Gastrocnemius medialis (tissue), 4 donors: ENCODE results near the gene JPH2. TPM values are rescaled to one million over a fixed set of nuclear protein-coding genes. Genes with fewer than 3 reads are reported as not detected.

ENCODE experiments used
- ATAC-seq, 2 donors: fragments of 150-250 bp; one replicate each; pipeline ENCODE4 v1.9.1; 2016
- DNase-seq, 2 donors: peaks; one replicate each; pipeline ENCODE4 v3.0.0-alpha.2; 2019
- H3K27ac ChIP-seq, 4 donors: fragments of 200-600 bp; sonication (generic); 1 replicate in 1 of 4; 2 replicates in 3 of 4; pipeline ENCODE4 v1.5.1; 2016 to 2018; ENCODE audit warnings: mild to moderate bottlenecking in 2 of 4, moderate library complexity in 1 of 4
- H3K27me3 ChIP-seq, 3 donors: fragments of 200-600 bp; sonication (generic) in 2 of 3; 1 replicate in 1 of 3; 2 replicates in 2 of 3; pipeline versions ENCODE4 v1.5.1 to v1.6.0; 2016 to 2019; ENCODE audit warnings: mild to moderate bottlenecking in 1 of 3, moderate library complexity in 1 of 3
- H3K36me3 ChIP-seq, 2 donors: fragments of 200-600 bp; sonication (generic) in 1 of 2; one replicate each; pipeline ENCODE4 v1.5.1; 2017 to 2018
- H3K4me1 ChIP-seq, 2 donors: fragments of 200-600 bp; sonication (generic) in 1 of 2; one replicate each; pipeline ENCODE4 v1.5.1; 2016 to 2017; ENCODE audit warnings: mild to moderate bottlenecking in 2 of 2
- H3K4me3 ChIP-seq, 4 donors: fragments of 200-600 bp; sonication (generic) in 3 of 4; 1 replicate in 1 of 4; 2 replicates in 3 of 4; pipeline ENCODE4 v1.5.1; 2016 to 2019; ENCODE audit warnings: mild to moderate bottlenecking in 2 of 4
- H3K9me3 ChIP-seq, 3 donors: fragments of 200-600 bp; sonication (generic) in 2 of 3; 1 replicate in 1 of 3; 2 replicates in 2 of 3; pipeline ENCODE4 v1.5.1; 2016 to 2019
- CTCF ChIP-seq, 5 experiments: fragments of 450-650 bp in 3 of 5; fragments of 200-600 bp in 2 of 5; sonication (generic) in 2 of 5; IDR thresholded peaks in 4 of 5; conservative IDR thresholded peaks in 1 of 5; 1 replicate in 4 of 5; 2 replicates in 1 of 5; pipeline ENCODE4 v1.5.1; 2016 to 2019; ENCODE audit warnings: antibody characterized with exemption in 5 of 5, mild to moderate bottlenecking in 3 of 5, moderate library complexity in 3 of 5
- POLR2A ChIP-seq, 2 donors: fragments of 450-650 bp; IDR thresholded peaks; one replicate each; pipeline ENCODE4 v1.6.1; 2017; ENCODE audit warnings: antibody characterized with exemption in 2 of 2, mild to moderate bottlenecking in 2 of 2, moderate library complexity in 2 of 2
- in situ Hi-C, 4 donors: fragments of 200-750 bp; cut with MboI; loops; one replicate each; pipeline versions ENCODE4 v1.15.0 to v1.8.0; 2017; ENCODE audit warnings: low sequenced_read_pairs in 4 of 4
- intact Hi-C: fragments of 100-400 bp; cut with DNase I; formaldehyde crosslinking; loops from one replicate; pipeline ENCODE4 v1.15.1; 2023; ENCODE audit warnings: low total_unique reads
- total RNA-seq, 4 donors: library from RNA; depleted of rRNA; stranded (reverse); fragments of >200 nt; gene quantifications; one replicate each; pipeline versions ENCODE4 v1.1.0 to v1.2.3, GENCODE V29; 2016

JPH2 gene
- total RNA-seq, 4 donors from 2014 or later: 18.3 to 86.6 (median 38.0) TPM

- Histone ChIP-seq H3K4me1 (peaks cover 26 to 29% of the 10 kb centered on the region in 2 donors), H3K27ac (peak overlapping the region; percentile 24 to 74 (median 40)), H3K9me3 (no peaks in the 10 kb centered on the region), H3K4me3 (no peak overlapping the region), H3K36me3 (no peaks in the 10 kb centered on the region), H3K27me3 (no peaks in the 10 kb centered on the region)
- intact Hi-C loops (loop anchor here (2.0 kb wide), 1 partner anchor 37 kb away; no protein-coding TSS in a partner anchor), in situ Hi-C loops (loop anchor here (5.0 to 25.0 kb wide), 4 partner anchors 70 to 195 kb away; partner anchors contain the start of genes FITM2 (in 3 of the 4) and JPH2 (in 1 of the 4))
- DNase-seq (no peak), ATAC-seq (no peak)
- no peak for TF ChIP-seq POLR2A (IDR thresholded peaks at IDR 0.05)
- TF ChIP-seq CTCF (IDR thresholded peaks at IDR 0.05 in 4 of 5, conservative IDR thresholded peaks at IDR 0.05 in 1 of 5): no peak
These were observed 69.4 kb downstream of the JPH2 start for GRCh38 chr20:44117296-44118184.

- peak overlapping the region; percentile 17 to 74 (median 40) for H3K27ac ChIP-seq
- H3K27me3 ChIP-seq: no peaks in the 10 kb centered on the region
- no peaks in the 10 kb centered on the region for H3K36me3 ChIP-seq
- no peaks in the 10 kb centered on the region for H3K9me3 ChIP-seq
- H3K4me3 ChIP-seq: no peak overlapping the region
- DNase-seq (no peak), ATAC-seq (peak in 1 of 2 donors; percentile 25)
- intact Hi-C loops (loop anchor here (1.0 to 2.0 kb wide), 2 partner anchors 39 to 74 kb away; no protein-coding TSS in a partner anchor), in situ Hi-C loops (loop anchor here (5.0 to 25.0 kb wide), 4 partner anchors 71 to 196 kb away; partner anchors contain the start of genes FITM2 (in 3 of the 4) and JPH2 (in 1 of the 4))
- TF ChIP-seq CTCF (IDR thresholded peaks at IDR 0.05 in 4 of 5, conservative IDR thresholded peaks at IDR 0.05 in 1 of 5): no peak
- no peak for TF ChIP-seq POLR2A (IDR thresholded peaks at IDR 0.05)
- H3K4me1 ChIP-seq: peaks cover 13 to 15% of the 10 kb centered on the region in 2 donors
These were observed 71.0 kb downstream of the JPH2 start for GRCh38 chr20:44115762-44116644.

GRCh38 chr20:44115181-44115580 lies 71.8 kb downstream of the JPH2 start:
- Histone ChIP-seq H3K27me3 (no peaks in the 10 kb centered on the region), H3K27ac (peak overlapping the region in 1 of 4 donors; percentile 74), H3K4me3 (no peak overlapping the region), H3K36me3 (no peaks in the 10 kb centered on the region), H3K4me1 (peaks cover 8 to 12% of the 10 kb centered on the region in 2 donors), H3K9me3 (no peaks in the 10 kb centered on the region)
- DNase-seq (no peak), ATAC-seq (no peak)
- TF ChIP-seq POLR2A (IDR thresholded peaks at IDR 0.05) (no peak), CTCF (IDR thresholded peaks at IDR 0.05 in 4 of 5, conservative IDR thresholded peaks at IDR 0.05 in 1 of 5) (no peak)
- intact Hi-C loops (no loop called here), in situ Hi-C loops (loop anchor here (5.0 to 25.0 kb wide), 4 partner anchors 72 to 197 kb away; partner anchors contain the start of genes FITM2 (in 3 of the 4) and JPH2 (in 1 of the 4))

GRCh38 chr20:44113618-44114376 lies 73.2 kb downstream of the JPH2 start:
- DNase-seq (no peak), ATAC-seq (no peak)
- no peaks in the 10 kb centered on the region for H3K27me3 ChIP-seq
- no peaks in the 10 kb centered on the region for H3K9me3 ChIP-seq
- H3K36me3 ChIP-seq: no peaks in the 10 kb centered on the region
- intact Hi-C loops: no loop called here
- H3K4me3 ChIP-seq: no peak overlapping the region
- TF ChIP-seq CTCF (IDR thresholded peaks at IDR 0.05 in 4 of 5, conservative IDR thresholded peaks at IDR 0.05 in 1 of 5): no peak
- TF ChIP-seq POLR2A (IDR thresholded peaks at IDR 0.05): no peak
- in situ Hi-C loops: loop anchor here (5.0 to 25.0 kb wide), 3 partner anchors 79 to 199 kb away; partner anchors contain the start of gene FITM2 (in 3 of the 4)
- H3K4me1 ChIP-seq: peaks cover 6 to 11% of the 10 kb centered on the region in 2 donors
- H3K27ac ChIP-seq: peak overlapping the region in 3 of 4 donors; percentile 10 to 18 (median 11)
